Measurements from ENCODE around the gene AMPD3. TPM values are rescaled to one million over a fixed set of nuclear protein-coding genes. Genes with fewer than 3 reads are reported as not detected.

The AMPD3 gene
- total RNA-seq, 1 experiment from 2014 or later: 17.4 TPM

DNA sequence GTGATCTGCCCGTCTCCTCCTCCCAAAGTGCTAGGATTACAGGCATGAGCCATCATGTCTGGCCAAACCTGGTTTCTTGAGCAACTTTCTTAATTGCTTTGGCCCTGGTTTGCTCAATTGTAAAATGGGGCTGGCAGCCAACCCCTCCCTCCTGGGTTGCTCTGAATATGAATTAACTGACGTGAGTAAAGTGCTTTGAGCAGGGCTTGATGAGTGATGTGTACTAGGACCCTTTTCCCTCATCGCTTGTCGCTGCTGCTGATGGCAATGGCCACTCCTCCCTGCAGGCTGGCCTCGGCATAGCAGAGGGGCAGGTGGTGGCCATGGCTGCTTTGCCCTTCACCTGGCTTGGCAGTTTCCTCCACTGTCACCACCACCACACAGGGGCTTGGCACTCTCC, 44.4 kb downstream of the AMPD3 start:
- H2AFZ ChIP-seq: no peak overlapping the region
- H3K4me1 ChIP-seq (replicated peaks; ENCODE audit: insufficient read depth): no peaks in the 10 kb centered on the region
- TF ChIP-seq, protein P1, sequence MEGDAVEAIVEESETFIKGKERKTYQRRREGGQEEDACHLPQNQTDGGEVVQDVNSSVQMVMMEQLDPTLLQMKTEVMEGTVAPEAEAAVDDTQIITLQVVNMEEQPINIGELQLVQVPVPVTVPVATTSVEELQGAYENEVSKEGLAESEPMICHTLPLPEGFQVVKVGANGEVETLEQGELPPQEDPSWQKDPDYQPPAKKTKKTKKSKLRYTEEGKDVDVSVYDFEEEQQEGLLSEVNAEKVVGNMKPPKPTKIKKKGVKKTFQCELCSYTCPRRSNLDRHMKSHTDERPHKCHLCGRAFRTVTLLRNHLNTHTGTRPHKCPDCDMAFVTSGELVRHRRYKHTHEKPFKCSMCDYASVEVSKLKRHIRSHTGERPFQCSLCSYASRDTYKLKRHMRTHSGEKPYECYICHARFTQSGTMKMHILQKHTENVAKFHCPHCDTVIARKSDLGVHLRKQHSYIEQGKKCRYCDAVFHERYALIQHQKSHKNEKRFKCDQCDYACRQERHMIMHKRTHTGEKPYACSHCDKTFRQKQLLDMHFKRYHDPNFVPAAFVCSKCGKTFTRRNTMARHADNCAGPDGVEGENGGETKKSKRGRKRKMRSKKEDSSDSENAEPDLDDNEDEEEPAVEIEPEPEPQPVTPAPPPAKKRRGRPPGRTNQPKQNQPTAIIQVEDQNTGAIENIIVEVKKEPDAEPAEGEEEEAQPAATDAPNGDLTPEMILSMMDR (conservative IDR thresholded peaks at IDR 0.05): no peak
- no peak for TF ChIP-seq EZH2 (IDR thresholded peaks at IDR 0.05; ENCODE audit: low read depth)
- POLR2A ChIA-PET (ENCODE audit: unreplicated experiment): no interaction called here
- no peaks in the 10 kb centered on the region for H3K9me3 ChIP-seq (ENCODE audit: insufficient read depth, low read depth)
- H3K27me3 ChIP-seq (ENCODE audit: insufficient read depth, low read depth): no peaks in the 10 kb centered on the region
- H3K4me2 ChIP-seq: no peak overlapping the region
- no peaks in the 10 kb centered on the region for H3K36me3 ChIP-seq (ENCODE audit: low read depth)
- intact Hi-C loops (cut with micrococcal nuclease; ENCODE audit: unreplicated experiment): no loop called here
- H4K20me1 ChIP-seq (ENCODE audit: insufficient read depth): no peaks in the 10 kb centered on the region
- H3K79me2 ChIP-seq (ENCODE audit: low read depth): no peaks in the 10 kb centered on the region
- no peaks in the 10 kb centered on the region for H3K9me2 ChIP-seq (ENCODE audit: insufficient read depth)
- no peak overlapping the region for H3K27ac ChIP-seq
- H3F3A ChIP-seq (ENCODE audit: insufficient read depth, low read depth): no peaks in the 10 kb centered on the region
- DNase-seq: no peak
- CTCF ChIA-PET: no interaction called here
- BruUV-seq (replicated peaks): no TSS peak
- no peak overlapping the region for H3K4me3 ChIP-seq

DNA sequence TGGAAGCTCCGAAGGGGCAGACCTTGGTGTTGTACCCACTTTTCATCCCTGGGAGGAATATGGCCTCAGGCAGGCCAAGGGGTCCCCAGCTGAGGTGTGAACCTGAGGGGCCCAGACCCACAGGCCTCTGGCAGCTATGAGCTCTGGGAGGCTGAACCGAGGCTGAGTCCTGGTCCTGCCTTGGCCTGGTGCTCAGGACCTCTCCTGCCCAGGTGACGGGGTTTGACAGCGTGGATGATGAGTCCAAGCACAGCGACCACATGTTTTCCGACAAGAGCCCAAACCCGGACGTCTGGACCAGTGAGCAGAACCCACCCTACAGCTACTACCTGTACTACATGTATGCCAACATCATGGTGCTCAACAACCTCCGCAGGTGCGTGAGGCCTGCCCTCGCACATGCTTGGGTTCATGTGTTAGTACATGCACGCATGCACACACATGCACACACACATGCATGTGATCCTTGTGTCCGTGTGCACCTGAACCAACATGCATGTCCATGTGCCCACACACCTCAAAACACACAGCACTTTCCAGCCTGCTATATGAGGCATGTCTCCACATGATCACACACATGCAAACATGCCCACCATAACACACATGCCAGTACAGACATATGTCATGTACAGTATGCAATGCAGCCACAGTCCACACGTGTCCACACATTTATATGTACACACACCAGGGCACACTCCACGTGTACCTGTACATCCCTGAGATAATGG, 45.0 kb downstream of the AMPD3 start:
- Histone ChIP-seq H3K36me3 (ENCODE audit: low read depth) (no peaks in the 10 kb centered on the region), H3K4me2 (no peak overlapping the region), H3F3A (ENCODE audit: insufficient read depth, low read depth) (no peaks in the 10 kb centered on the region), H3K9me2 (ENCODE audit: insufficient read depth) (no peaks in the 10 kb centered on the region), H3K27me3 (ENCODE audit: insufficient read depth, low read depth) (no peaks in the 10 kb centered on the region), H4K20me1 (ENCODE audit: insufficient read depth) (no peaks in the 10 kb centered on the region), H3K79me2 (ENCODE audit: low read depth) (no peaks in the 10 kb centered on the region), H2AFZ (no peak overlapping the region), H3K9me3 (ENCODE audit: insufficient read depth, low read depth) (no peaks in the 10 kb centered on the region), H3K27ac (no peak overlapping the region), H3K4me1 (replicated peaks; ENCODE audit: insufficient read depth) (no peaks in the 10 kb centered on the region), H3K4me3 (no peak overlapping the region)
- intact Hi-C loops (cut with micrococcal nuclease; ENCODE audit: unreplicated experiment): no loop called here
- ChIA-PET CTCF (no interaction called here), POLR2A (ENCODE audit: unreplicated experiment) (no interaction called here)
- no TSS peak for BruUV-seq (replicated peaks)
- TF ChIP-seq, protein P1 (conservative IDR thresholded peaks at IDR 0.05): no peak
- TF ChIP-seq EZH2 (IDR thresholded peaks at IDR 0.05; ENCODE audit: low read depth): no peak
- DNase-seq: no peak

DNA sequence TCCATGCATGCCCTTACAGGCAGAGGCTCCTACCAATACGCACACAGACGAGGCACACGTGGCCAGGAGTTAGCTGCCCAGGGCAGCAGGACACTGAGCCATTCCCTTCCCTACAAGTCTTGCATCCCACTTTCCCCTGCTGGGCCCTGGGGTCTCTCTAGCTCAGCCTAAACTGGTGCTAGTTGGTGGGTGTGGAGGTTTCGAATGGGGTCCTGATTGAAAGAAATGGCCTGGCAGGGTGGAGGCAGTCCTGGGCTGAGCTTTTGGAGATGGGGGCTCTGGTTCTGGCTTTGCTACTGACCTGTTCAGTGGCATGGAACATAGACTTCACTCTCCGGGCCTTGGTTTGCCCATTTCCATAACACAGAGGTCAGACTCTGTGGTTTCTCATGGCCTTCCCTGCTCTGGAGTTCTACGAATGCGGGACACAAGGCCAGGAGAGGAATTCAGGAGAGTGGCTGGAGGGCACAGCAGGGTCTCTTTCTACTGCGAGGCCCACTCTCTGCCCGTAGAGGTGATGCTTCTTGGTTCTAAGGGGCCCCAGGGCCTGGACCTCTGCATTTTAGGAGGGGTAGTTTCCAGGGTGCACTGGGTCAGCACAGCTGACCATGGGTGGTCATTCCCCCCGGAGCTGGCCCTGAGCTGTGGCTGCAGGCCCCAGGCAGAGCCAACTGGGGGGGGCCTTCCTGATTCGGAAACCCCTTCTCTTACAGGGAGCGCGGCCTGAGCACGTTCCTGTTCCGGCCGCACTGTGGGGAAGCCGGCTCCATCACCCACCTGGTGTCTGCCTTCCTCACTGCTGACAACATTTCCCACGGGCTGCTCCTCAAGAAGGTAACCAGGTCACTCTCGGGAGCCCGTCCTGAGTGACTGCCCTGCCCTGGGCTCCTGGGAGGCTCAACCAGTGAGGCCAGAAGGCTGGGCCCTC, 46.0 kb downstream of the AMPD3 start:
- no peaks in the 10 kb centered on the region for H3K4me1 ChIP-seq (replicated peaks; ENCODE audit: insufficient read depth)
- no peaks in the 10 kb centered on the region for H3K9me2 ChIP-seq (ENCODE audit: insufficient read depth)
- H3K27ac ChIP-seq: no peak overlapping the region
- POLR2A ChIA-PET (ENCODE audit: unreplicated experiment): no interaction called here
- no TSS peak for BruUV-seq (replicated peaks)
- no peaks in the 10 kb centered on the region for H3K9me3 ChIP-seq (ENCODE audit: insufficient read depth, low read depth)
- no peaks in the 10 kb centered on the region for H3K36me3 ChIP-seq (ENCODE audit: low read depth)
- no peak for TF ChIP-seq EZH2 (IDR thresholded peaks at IDR 0.05; ENCODE audit: low read depth)
- TF ChIP-seq, protein P1 (conservative IDR thresholded peaks at IDR 0.05): no peak
- no peak overlapping the region for H2AFZ ChIP-seq
- no peak overlapping the region for H3K4me2 ChIP-seq
- no peak overlapping the region for H3K4me3 ChIP-seq
- intact Hi-C loops (cut with micrococcal nuclease; ENCODE audit: unreplicated experiment): no loop called here
- H3F3A ChIP-seq (ENCODE audit: insufficient read depth, low read depth): no peaks in the 10 kb centered on the region
- no peaks in the 10 kb centered on the region for H3K79me2 ChIP-seq (ENCODE audit: low read depth)
- H3K27me3 ChIP-seq (ENCODE audit: insufficient read depth, low read depth): no peaks in the 10 kb centered on the region
- no peaks in the 10 kb centered on the region for H4K20me1 ChIP-seq (ENCODE audit: insufficient read depth)
- CTCF ChIA-PET: no interaction called here
- DNase-seq: no peak
